NCI-H748 (cell line): Measurements from ENCODE around the gene SLC30A1.
A peak's percentile ranks its signal among the peaks of the same experiment; 100 is the strongest.
"Not testable (repeated sequence)": the region's sequence is repeated elsewhere in the genome, so short reads cannot be mapped to it uniquely, and the experiment has no call there.

ENCODE experiments used
- DNase-seq: peaks from one replicate; lab custom pipeline; 2025; ENCODE audit not compliant: unreplicated experiment; lab: John Stamatoyannopoulos, UW

SLC30A1 gene, protein sequence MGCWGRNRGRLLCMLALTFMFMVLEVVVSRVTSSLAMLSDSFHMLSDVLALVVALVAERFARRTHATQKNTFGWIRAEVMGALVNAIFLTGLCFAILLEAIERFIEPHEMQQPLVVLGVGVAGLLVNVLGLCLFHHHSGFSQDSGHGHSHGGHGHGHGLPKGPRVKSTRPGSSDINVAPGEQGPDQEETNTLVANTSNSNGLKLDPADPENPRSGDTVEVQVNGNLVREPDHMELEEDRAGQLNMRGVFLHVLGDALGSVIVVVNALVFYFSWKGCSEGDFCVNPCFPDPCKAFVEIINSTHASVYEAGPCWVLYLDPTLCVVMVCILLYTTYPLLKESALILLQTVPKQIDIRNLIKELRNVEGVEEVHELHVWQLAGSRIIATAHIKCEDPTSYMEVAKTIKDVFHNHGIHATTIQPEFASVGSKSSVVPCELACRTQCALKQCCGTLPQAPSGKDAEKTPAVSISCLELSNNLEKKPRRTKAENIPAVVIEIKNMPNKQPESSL

DNA sequence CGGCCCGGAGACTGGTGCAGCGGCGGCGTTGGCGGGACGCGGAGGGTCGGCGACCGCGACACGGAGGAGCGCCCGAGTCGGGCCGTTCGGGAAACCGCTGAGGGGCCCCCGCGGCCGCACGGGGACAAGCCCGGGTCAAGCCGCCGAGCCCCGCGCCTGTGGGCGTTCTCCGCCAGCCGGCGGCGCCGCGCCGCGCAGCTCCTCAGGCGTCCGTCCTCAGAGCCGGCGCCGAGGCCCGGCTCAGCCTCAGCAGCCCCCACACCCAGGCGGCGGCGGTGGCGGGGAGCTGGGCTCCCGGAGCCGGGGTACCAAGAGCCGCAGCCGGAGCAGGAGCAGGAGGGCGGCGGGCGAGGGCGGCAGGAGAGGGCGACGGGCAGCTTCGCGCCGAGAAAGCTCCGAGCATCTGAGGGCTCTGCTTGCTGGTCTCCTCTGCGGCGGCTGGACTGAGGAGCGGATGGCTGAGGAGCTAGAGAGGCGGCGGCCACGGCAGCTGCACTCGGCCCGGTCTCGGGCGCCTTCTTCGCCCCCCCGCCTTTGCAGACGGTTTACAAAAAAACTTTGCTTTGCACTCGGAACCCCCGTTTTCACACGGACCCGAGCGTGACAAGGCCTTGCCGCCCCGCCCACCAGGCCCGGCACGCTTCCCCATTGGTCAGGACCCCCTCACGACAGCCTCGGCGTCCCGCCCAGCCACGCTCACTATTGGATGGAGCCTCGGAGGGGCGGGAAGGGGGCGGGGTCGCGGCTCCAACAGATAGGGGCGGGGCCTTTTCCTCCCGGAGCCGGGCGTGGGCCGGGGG lies at the start of gene SLC30A1:
SLC30A1 (minus strand) TSS at position 522 of the 800 bp plus-strand sequence. CDS start 549 bp downstream, outside the sequence.
- DNase-seq, result peak; percentile 93

DNA sequence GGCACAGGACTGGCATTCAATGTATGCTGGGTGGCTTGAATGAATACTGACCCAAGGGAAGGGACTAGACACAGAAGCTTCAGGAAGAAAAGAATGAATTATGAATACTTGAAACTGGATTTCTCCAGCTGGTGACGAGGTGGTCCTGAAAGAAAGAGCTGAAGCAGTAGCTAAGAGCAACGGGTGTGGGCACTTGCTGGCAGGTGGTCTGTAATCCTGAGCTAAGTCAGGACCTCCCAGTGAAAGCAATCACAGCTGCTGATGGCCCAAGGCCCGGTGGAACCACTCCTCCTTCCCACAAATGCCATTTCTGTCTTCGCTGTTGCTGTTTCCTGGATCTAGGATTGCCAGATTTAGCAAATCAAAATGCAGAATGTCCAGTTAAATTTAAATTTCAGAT lies 49.5 kb upstream of the SLC30A1 start:
- DNase-seq, result no peak

DNA sequence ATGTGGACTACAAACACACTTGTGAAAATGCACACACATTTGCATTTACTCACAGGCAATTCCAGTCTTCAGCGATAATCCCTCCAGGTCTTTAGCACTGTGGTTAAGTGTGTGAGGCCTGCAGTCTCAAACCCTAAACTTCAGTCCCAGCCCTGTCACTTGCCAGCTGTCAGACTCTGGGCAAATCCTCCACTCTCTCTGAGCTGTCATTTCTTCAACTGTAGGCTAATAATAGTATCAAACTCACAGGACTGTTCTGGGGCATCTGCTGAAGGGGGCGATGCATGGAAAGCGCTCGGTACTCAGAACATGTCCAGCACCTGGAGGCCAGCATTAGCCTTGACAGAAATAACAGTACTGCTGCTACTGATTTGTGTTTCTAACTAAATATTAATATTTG lies 48.3 kb upstream of the SLC30A1 start:
- DNase-seq, result no peak

DNA sequence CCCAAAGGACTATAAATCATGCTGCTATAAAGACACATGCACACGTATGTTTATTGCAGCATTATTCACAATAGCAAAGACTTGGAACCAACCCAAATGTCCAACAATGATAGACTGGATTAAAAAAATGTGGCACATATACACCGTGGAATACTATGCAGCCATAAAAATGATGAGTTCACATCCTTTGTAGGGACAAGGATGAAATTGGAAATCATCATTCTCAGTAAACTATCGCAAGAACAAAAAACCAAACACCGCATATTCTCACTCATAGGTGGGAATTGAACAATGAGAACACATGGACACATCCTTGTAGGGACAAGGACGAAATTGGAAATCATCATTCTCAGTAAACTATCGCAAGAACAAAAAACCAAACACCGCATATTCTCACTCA lies 46.9 kb upstream of the SLC30A1 start:
- DNase-seq, result not testable (repeated sequence)

DNA sequence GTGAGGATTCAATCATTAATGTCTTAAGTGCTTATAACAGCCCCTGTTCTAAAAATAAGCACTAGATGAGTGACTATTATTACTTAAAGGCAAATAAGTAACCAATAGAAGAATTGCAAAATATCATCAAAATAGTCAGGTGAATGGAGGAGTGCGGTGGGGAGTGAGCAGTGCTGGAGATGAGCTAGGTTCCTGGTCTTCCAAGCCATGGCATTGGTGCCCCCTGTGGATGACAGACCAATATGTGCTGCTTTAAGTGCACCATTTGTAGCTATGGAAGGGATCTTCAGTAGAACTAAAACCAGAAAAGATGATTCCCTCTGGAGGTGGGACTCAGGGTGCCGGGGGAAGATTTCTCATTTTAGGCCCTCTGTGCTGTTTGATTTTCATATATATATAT lies 46.1 kb upstream of the SLC30A1 start:
- DNase-seq, result peak; percentile 16

DNA sequence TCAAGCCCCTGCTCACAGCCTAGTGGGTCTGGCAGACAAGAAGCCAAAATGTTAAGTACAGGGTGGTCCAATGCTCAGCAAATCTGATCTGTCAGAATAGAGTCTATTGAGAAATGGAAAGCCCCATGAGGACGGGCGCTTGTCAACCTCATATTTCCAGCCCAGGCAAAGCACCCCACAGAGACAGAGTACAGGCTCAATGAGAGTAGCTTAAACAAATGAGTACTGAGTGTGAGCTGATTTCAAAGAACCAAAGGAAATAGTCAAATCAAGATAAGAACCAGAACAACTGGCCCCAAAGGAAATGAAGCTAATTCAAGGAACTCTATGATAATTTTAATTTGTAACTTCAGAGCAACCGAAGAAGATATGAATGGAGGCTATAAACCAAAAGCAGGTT lies 44.6 kb upstream of the SLC30A1 start:
- no peak for DNase-seq

DNA sequence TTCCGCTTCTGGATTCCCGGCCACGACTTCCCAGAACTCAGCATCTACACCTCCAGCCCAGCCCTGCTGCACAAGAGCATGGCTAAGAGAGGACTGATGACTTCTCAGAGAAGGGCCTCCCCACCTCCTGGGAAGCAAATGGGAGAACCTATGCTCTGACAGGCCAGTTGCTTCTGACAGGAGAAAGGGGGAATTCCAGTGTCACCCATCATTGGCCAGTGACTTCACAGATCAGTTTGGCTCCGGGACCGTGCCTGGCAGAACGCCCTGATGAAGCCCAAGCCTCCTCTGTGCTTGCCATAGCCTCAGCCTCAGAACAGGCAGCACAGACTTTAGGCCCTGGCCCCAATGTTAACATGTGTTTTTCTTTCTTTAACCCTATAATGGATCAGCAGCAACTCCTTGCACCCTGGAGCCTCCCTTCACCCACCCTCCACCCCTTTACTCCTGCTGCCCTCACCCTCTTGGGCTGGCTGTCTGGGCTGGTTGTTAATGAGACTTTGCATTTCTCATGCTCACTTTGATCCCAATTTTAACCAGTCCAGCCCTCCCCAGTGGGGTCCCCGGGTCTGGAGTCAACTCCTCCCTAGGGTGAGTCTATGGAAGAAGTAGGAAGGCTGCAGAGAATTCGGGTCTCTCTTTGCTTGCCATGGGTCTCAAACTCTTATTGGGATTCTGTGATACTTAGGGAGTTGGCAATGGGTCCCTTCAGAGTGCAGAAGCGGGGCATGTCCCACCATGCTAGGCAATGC lies 42.7 kb upstream of the SLC30A1 start:
- DNase-seq, result no peak

DNA sequence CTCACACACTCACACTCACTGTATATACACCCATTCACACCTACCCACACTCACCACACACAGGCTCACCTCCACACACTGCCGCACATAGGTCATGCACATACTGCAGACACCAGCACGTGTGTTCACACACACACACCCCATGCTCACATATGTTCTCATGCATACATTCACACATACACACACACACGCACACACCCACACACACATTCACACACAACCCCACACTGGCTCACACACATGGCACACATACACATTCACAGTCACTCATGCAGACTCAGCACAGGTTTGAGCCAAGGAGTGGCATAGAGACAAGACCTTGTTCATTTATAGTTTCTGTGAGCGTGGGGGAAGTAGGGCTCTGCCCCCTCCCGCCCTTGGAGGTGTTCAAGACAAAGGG lies 41.1 kb upstream of the SLC30A1 start:
- DNase-seq, result no peak

DNA sequence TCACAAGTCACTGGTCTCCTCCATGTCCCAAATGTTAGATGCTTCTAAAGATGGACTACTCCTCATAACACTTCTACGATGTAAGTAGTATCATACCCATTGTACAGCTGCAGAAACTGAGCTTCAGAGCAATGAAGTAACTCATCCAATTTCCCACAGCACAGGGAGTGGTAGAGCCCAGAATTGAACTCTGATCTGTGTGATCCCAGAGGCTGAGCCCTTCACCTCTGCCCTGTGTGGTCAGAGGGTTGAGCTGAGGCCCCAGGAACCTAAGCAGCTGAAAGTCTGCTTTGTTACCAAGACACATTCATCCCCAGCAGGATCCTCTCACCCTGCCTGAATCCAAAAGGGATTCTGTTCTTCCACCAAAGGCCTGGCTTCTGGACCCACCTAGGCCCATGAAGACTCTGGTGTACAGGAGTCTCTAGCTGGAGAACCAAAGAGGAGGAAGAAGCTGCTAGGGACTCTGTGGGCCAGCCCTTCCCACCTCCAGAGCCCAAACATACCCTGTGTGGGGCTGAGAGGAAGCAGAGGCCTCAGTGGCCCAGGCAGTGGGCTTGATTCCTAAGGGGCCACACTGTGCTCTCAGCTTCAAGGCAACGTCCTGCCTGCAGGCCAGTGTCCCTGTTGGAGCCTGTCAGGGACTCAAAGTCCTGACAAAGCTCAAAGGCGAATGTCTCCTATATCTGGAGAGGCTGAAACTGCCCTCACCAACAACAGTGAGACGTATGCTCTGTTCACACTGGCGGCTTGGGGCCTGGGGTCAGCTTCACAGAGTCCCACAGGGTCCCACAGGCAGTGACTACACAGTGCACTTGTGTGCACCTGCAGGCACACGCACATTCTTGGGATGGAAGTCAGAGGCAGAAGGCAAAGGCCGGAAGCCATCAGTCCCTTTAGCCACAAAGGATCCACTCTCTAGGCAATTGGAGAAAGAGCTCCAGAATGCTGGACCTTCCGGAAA lies 40.4 kb upstream of the SLC30A1 start:
- no peak for DNase-seq

DNA sequence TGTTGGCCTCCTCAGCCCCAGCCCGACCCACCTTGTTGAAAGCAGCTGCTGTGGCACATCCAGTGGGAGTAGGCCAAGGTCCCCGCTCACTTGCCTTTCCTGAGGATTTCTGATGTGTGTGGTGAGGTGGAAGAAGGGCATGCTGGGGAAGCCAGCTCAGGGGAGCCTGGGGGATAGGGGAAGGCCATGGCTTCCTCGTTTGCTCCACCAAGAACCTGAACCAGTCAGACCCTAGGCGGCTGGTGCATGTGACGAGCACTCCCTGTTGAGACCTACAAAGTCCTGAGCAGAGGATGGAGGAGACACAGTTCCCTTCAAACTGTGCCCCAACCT lies 38.0 kb upstream of the SLC30A1 start:
- DNase-seq, result no peak

DNA sequence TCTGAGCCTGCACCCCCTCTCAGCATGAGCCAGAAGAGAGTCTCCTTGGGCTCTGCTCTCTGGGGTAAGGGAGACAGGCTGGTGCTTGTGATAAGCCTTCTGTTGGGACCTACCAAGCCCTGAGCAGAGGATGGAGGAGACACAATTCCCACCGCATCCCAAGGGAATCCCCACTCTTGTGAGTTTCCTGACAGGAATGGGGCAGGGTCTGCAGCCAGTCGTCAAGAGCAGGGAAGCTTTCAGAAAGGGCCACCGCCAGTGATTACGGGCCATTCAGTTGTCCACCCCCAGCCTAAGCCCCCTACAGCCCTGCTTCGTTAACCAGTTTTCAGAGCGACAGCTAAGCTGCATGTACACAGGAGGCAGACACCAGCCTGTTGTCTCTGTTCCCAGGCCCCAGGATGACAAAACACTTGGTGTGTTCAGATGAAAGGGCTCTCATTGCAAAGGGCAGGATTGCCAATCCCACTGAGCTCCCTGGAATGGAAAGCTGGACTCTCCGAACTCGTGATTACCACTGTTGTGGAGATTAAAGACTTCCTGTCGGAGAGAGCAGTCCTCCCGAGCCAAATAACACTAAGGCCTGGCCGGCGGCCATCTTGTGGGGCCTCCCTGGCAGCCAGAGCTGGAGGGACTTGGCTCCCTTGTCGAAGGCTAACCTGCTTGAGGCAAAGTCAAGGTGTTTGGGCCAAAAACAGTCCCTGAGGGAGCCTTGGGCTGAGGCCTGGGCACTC lies 37.4 kb upstream of the SLC30A1 start:
- DNase-seq, result no peak

DNA sequence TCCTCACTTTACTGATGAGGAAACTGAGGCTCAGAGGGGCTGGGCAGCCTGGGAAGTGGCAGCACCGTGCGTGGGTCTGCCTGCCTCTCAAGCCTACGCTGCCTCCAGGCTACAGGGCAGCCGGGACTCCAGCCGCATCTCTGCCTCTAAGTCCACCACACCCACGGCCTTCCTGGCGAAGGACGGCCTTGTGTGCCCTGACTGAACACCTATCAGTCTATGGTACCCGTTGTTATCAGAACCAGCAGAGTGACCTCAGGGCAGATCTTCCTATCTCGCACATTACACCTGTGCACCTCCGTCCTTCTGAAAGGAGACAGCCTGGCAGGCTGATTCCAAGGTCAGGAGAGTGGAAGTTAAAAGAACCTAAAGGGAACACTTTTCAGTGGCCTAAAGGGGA lies 35.7 kb upstream of the SLC30A1 start:
- DNase-seq, result no peak

DNA sequence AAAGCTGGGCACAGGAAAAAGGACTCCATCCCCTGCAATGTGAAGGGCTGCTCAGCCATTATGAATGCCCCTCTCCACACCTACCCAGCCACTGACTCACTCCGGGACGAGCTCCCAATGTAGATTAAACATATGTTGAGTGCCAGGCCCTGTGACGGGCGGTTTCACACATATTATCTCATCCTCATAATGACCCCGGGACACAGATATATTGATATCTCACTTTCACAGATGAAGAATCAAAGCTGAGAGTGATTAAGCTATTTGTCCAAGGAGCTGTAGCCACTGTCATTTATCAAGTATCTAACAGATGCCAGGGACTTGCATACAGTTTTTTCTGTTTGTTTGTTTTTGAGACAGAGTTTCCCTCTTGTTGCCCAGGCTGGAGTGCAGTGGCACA lies 35.0 kb upstream of the SLC30A1 start:
- no peak for DNase-seq

DNA sequence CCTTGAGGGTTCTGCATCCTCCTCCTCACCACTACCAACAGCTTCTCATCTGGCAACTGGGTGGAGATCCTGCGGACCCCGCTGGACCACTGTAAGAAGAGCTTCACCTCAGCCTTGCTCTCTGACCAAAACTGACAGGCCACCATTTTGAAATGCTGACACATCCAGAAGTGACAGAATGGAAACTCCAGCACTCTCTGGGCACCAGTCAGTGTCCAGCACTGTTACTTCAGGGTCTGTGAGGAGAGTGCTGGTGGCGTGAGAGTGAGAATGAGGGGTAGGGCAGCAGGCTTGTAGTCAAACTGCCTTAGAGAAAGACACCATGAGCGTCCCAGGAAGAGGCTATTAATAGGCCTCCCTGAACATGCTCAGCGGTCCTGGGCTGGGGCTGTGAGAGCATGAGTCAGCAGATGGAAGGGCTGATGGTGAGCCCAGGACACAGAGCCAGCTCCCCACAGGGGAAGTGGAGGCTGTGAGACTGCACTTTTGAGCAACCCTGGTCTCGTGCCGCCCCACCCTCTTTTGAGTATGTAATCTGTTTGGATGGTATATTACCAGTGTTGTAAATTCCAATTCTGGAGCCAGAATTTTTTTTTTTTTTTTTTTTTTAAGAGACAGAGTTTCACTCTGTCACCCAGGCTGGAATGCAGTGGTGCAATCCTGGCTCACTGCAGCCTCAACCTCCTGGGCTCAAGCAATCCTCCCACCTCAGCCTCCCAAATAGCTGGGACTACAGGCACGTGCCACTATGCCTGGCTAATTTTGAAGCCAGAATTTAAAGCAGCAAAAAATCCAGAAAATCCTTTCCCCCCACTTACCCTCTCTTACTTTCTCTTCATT lies 34.4 kb upstream of the SLC30A1 start:
- DNase-seq, result no peak

DNA sequence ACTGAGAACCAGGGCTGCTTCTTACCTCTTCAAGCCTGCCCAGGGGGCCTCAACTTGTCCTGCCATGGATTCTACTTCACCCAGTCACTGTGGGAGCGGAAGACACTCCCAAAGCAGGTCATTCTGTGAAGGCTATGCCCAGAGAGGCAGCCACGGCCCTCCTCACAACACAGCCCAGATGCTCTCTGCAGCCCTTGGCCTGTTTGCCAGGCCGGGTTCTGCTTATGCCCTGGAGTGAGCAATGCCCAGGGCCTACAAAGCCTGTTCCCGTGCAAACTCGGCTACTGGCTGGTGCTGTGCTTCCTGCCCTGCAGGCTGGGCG lies 33.8 kb upstream of the SLC30A1 start:
- DNase-seq, result no peak

DNA sequence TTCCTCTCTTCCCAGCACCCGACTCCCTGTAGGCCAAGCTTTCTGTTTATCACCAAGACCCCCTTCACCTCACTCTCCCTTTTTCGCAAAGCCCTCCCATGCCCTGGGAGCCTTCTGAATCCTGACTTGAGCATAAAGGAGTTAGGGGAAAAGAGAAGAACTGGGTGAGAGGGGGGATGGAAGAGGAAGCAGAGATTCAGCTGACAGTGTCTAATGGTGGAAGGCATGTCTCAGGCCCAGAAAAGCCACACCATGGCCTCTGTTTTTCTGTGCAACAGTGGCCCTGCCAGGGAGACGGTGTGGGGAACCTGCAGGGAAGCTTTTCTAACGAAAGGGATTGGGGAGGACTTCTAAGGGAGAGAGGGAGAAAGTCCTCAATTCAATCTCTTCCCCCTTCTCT lies 32.9 kb upstream of the SLC30A1 start:
- DNase-seq, result no peak

DNA sequence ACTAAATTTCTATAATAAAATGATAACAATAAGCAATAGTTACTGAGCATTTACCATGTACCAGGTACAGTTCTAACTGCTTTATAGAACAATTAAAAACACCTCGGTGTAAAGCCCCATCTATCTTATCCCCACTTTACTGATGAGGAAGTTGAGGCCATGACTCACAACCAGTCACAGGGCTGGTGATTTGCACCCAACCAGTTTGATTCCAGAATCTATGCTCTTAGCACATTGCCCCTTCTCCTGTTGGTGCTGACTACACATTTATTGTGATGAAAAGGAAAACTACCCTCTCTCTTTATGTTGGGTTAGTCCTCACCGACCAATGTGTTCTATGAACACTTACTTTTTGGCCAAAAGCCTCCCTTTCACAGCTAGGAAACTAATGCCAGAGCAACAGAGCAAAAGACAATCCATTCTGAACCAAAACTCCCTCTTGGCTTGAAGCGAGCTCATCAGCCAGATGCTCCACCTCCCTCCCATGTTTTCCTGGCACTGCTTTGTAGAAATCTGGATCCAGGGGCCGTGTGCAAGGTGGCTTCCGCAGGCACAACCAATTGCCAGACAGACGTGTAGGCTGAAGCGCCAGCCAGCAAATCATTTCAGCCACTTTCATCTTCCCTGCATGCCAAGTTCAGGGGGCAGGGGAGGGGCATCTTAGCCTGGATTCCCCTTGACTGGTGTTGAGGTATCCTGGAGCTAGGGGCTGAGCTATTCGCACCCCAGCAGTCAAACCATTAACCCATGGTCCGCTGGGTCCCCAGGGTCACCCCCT lies 32.0 kb upstream of the SLC30A1 start:
- no peak for DNase-seq
